Natural killer cell (primary cell): ENCODE measurements around the gene SPAST. TPM values are rescaled to one million over a fixed set of nuclear protein-coding genes. Genes with fewer than 3 reads are reported as not detected.
A peak's percentile ranks its signal among the peaks of the same experiment; 100 is the strongest.
"Not testable (repeated sequence)": the region's sequence is repeated elsewhere in the genome, so short reads cannot be mapped to it uniquely, and the experiment has no call there.

Experiments used
- ATAC-seq, 3 donors: fragments of 150-1000 bp in 2 of 3; fragments of 200-7000 bp in 1 of 3; cut with Tn5 transposase; 1 replicate in 1 of 3; 2 replicates in 2 of 3; pipeline ENCODE4 v1.10.0; 2021; ENCODE audit warnings: mild to moderate bottlenecking in 2 of 3, moderate library complexity in 2 of 3
- DNase-seq, 2 donors: peaks; one replicate each; pipeline versions ENCODE4 v3.0.0 to v3.0.0-alpha.2; 2013 to 2021; ENCODE audit warnings: mixed read lengths in 1 of 2
- H3K27ac ChIP-seq: one replicate; pipeline ENCODE4 v1.5.1; 2013; ENCODE audit warnings: mild to moderate bottlenecking, low read length
- H3K27me3 ChIP-seq: one replicate; pipeline ENCODE4 v1.6.1; 2013; ENCODE audit warnings: low read length; ENCODE audit not compliant: control insufficient read depth, insufficient read depth
- H3K36me3 ChIP-seq: one replicate; pipeline ENCODE4 v1.6.1; 2013; ENCODE audit warnings: low read length; ENCODE audit not compliant: control insufficient read depth, insufficient read depth
- H3K4me1 ChIP-seq: one replicate; pipeline ENCODE4 v1.6.1; 2013; ENCODE audit warnings: low read length; ENCODE audit not compliant: control insufficient read depth, insufficient read depth
- H3K4me3 ChIP-seq: one replicate; pipeline ENCODE4 v1.5.1; 2013; ENCODE audit warnings: low read length
- H3K9me3 ChIP-seq: one replicate; pipeline ENCODE4 v1.6.1; 2013; ENCODE audit warnings: low read length; ENCODE audit not compliant: control insufficient read depth, insufficient read depth
- H3K27ac Mint-ChIP-seq, 2 donors: one replicate each; pipeline ENCODE4 v1.8.0; 2022; ENCODE audit warnings: mild to moderate bottlenecking in 2 of 2, mixed read lengths in 2 of 2, moderate library complexity in 1 of 2
- H3K27me3 Mint-ChIP-seq, 2 donors: one replicate each; pipeline ENCODE4 v1.8.0; 2022; ENCODE audit warnings: low read depth in 2 of 2, mixed read lengths in 2 of 2
- H3K36me3 Mint-ChIP-seq: one replicate; pipeline ENCODE4 v1.8.0; 2022; ENCODE audit warnings: mixed read lengths
- H3K4me1 Mint-ChIP-seq, 2 donors: one replicate each; pipeline ENCODE4 v1.8.0; 2022; ENCODE audit warnings: mixed read lengths in 2 of 2
- H3K4me3 Mint-ChIP-seq: one replicate; pipeline ENCODE4 v1.8.0; 2022; ENCODE audit warnings: mild to moderate bottlenecking, moderate library complexity, mixed read lengths
- H3K9me3 Mint-ChIP-seq, 2 donors: one replicate each; pipeline ENCODE4 v1.8.0; 2022; ENCODE audit warnings: mixed read lengths in 2 of 2
- CTCF ChIP-seq: fragments of 200-600 bp; IDR thresholded peaks from one replicate; pipeline ENCODE4 v1.8.0; 2022; ENCODE audit warnings: antibody characterized with exemption
- WGBS: methylation state at CpG from one replicate; pipeline ENCODE4 v1.1.7; 2013; ENCODE audit warnings: missing lambda C conversion rate; ENCODE audit not compliant: insufficient coverage; 5-methylcytosine and 5-hydroxymethylcytosine counted together
- intact Hi-C: fragments of 100-400 bp; cut with micrococcal nuclease; formaldehyde crosslinking; loops from one replicate; pipeline ENCODE4 v1.14.2; 2022
- total RNA-seq, 4 donors: library from RNA; stranded (reverse); fragments of 120-200 nt in 1 of 4; gene quantifications; one replicate each; pipeline versions ENCODE4 v1.2.3 to v1.2.4, GENCODE V29; 2013 to 2022

Gene SPAST
- total RNA-seq, 3 donors from 2014 or later (not counting 1 experiment from before 2014, with no cell fraction given): 16.8 to 27.5 (median 22.5) TPM

GRCh38 chr2:32129086-32129485 lies 65.7 kb downstream of the SPAST start:
- no peaks in the 10 kb centered on the region for H3K36me3 Mint-ChIP-seq
- no peak overlapping the region for H3K4me3 ChIP-seq
- intact Hi-C loops: no loop called here
- DNase-seq: no peak
- ATAC-seq: no peak
- H3K4me1 Mint-ChIP-seq: no peaks in the 10 kb centered on the region
- H3K4me3 Mint-ChIP-seq: no peak overlapping the region
- H3K27ac Mint-ChIP-seq: no peak overlapping the region
- 95% methylated on average over 2 of the region's 2 CpGs for WGBS
- H3K4me1 ChIP-seq: no peaks in the 10 kb centered on the region
- H3K9me3 Mint-ChIP-seq: no peaks in the 10 kb centered on the region
- peaks cover 42% of the 10 kb centered on the region for H3K36me3 ChIP-seq
- H3K27ac ChIP-seq: no peak overlapping the region
- no peaks in the 10 kb centered on the region for H3K27me3 ChIP-seq
- no peaks in the 10 kb centered on the region for H3K9me3 ChIP-seq
- no peaks in the 10 kb centered on the region for H3K27me3 Mint-ChIP-seq
- no peak for TF ChIP-seq CTCF

GRCh38 chr2:32135409-32135808 lies 72.1 kb downstream of the SPAST start:
- no peaks in the 10 kb centered on the region for H3K27me3 ChIP-seq
- no peak for TF ChIP-seq CTCF
- H3K27ac Mint-ChIP-seq: no peak overlapping the region
- no peak overlapping the region for H3K4me3 ChIP-seq
- no peaks in the 10 kb centered on the region for H3K27me3 Mint-ChIP-seq
- H3K4me1 ChIP-seq: no peaks in the 10 kb centered on the region
- H3K9me3 ChIP-seq: no peaks in the 10 kb centered on the region
- peak in 1 of 2 donors; percentile 32 for DNase-seq
- H3K36me3 Mint-ChIP-seq: peaks cover 23% of the 10 kb centered on the region
- 98% methylated on average over 8 of the region's 8 CpGs for WGBS
- H3K27ac ChIP-seq: no peak overlapping the region
- peaks cover 0 to 5% of the 10 kb centered on the region in 2 donors for H3K4me1 Mint-ChIP-seq
- H3K36me3 ChIP-seq: peaks cover 31% of the 10 kb centered on the region
- H3K9me3 Mint-ChIP-seq: no peaks in the 10 kb centered on the region
- no peak overlapping the region for H3K4me3 Mint-ChIP-seq
- ATAC-seq: peak in 1 of 3 donors; percentile 50
- intact Hi-C loops: no loop called here

GRCh38 chr2:32136097-32136496 lies 72.7 kb downstream of the SPAST start:
- ATAC-seq (no peak), DNase-seq (no peak)
- Mint-ChIP-seq H3K36me3 (peaks cover 27% of the 10 kb centered on the region), H3K4me1 (peaks cover 0 to 5% of the 10 kb centered on the region in 2 donors), H3K4me3 (no peak overlapping the region), H3K27ac (no peak overlapping the region), H3K9me3 (no peaks in the 10 kb centered on the region), H3K27me3 (no peaks in the 10 kb centered on the region)
- H3K4me1 ChIP-seq: no peaks in the 10 kb centered on the region
- no peaks in the 10 kb centered on the region for H3K9me3 ChIP-seq
- intact Hi-C loops: no loop called here
- WGBS: 100% methylated on average over 1 of the region's 4 CpGs
- no peaks in the 10 kb centered on the region for H3K27me3 ChIP-seq
- no peak overlapping the region for H3K27ac ChIP-seq
- H3K36me3 ChIP-seq: peaks cover 27% of the 10 kb centered on the region
- no peak overlapping the region for H3K4me3 ChIP-seq
- TF ChIP-seq CTCF: no peak

- H3K4me1 Mint-ChIP-seq: not testable (repeated sequence)
Observed at GRCh38 chr2:32151544-32151943, 88.2 kb downstream of the SPAST start.

More at GRCh38 chr2:32151544-32151943, 88.2 kb downstream of the SPAST start:
- H3K4me1 ChIP-seq, H3K27me3 Mint-ChIP-seq, H3K9me3 ChIP-seq, intact Hi-C loops, H3K9me3 Mint-ChIP-seq, H3K36me3 Mint-ChIP-seq, ATAC-seq, H3K27ac Mint-ChIP-seq, DNase-seq, H3K4me3 ChIP-seq, H3K27me3 ChIP-seq, H3K4me3 Mint-ChIP-seq, H3K27ac ChIP-seq: not testable (repeated sequence)
- 96% methylated on average over 11 of the region's 14 CpGs for WGBS
- H3K36me3 ChIP-seq: peaks cover 14% of the 10 kb centered on the region
